Measurements from ENCODE around the gene DDI1.

The DDI1 gene

GRCh38 chr11:104060004-104060794, 23.8 kb downstream of the DDI1 start:
- TF ChIP-seq CTCF (conservative IDR thresholded peaks at IDR 0.05; ENCODE audit: low read depth, low read length) = no peak
- H3K4me3 ChIP-seq (ENCODE audit: low read length) = no peak overlapping the region
- DNase-seq (ENCODE audit: low read depth) = no peak

GRCh38 chr11:104060820-104061219, 24.4 kb downstream of the DDI1 start:
- no peak for DNase-seq (ENCODE audit: low read depth)
- no peak overlapping the region for H3K4me3 ChIP-seq (ENCODE audit: low read length)
- no peak for TF ChIP-seq CTCF (conservative IDR thresholded peaks at IDR 0.05; ENCODE audit: low read depth, low read length)

- no peak for DNase-seq (ENCODE audit: low read depth)
- no peak for TF ChIP-seq CTCF (conservative IDR thresholded peaks at IDR 0.05; ENCODE audit: low read depth, low read length)
- H3K4me3 ChIP-seq (ENCODE audit: low read length) = no peak overlapping the region
These were observed 25.5 kb downstream of the DDI1 start for GRCh38 chr11:104061853-104062521.

- TF ChIP-seq CTCF (conservative IDR thresholded peaks at IDR 0.05; ENCODE audit: low read depth, low read length) = no peak
- no peak overlapping the region for H3K4me3 ChIP-seq (ENCODE audit: low read length)
- DNase-seq (ENCODE audit: low read depth) = no peak
These were observed 27.7 kb downstream of the DDI1 start for GRCh38 chr11:104064034-104064630.

GRCh38 chr11:104067534-104067933, 31.1 kb downstream of the DDI1 start:
- no peak overlapping the region for H3K4me3 ChIP-seq (ENCODE audit: low read length)
- DNase-seq (ENCODE audit: low read depth) = no peak
- no peak for TF ChIP-seq CTCF (conservative IDR thresholded peaks at IDR 0.05; ENCODE audit: low read depth, low read length)

GRCh38 chr11:104073950-104074705, 37.7 kb downstream of the DDI1 start:
- no peak overlapping the region for H3K4me3 ChIP-seq (ENCODE audit: low read length)
- no peak for DNase-seq (ENCODE audit: low read depth)
- no peak for TF ChIP-seq CTCF (conservative IDR thresholded peaks at IDR 0.05; ENCODE audit: low read depth, low read length)
